ENCODE measurements around the gene CCNL1.
"Not testable (repeated sequence)": the region's sequence is repeated elsewhere in the genome, so short reads cannot be mapped to it uniquely, and the experiment has no call there.

CCNL1 gene

GRCh38 chr3:157121522-157121921, 38.4 kb downstream of the CCNL1 start:
- no peak for DNase-seq

GRCh38 chr3:157120071-157120892, 39.7 kb downstream of the CCNL1 start:
- DNase-seq = no peak

GRCh38 chr3:157119369-157119951, 40.5 kb downstream of the CCNL1 start:
- DNase-seq = peak; percentile 94

- no peak for DNase-seq
Measured at GRCh38 chr3:157117875-157118654, 41.9 kb downstream of the CCNL1 start.

GRCh38 chr3:157117206-157117605, 42.7 kb downstream of the CCNL1 start:
- no peak for DNase-seq

- no peak for DNase-seq
Measured at GRCh38 chr3:157116017-157116416, 43.9 kb downstream of the CCNL1 start.

GRCh38 chr3:157115069-157116006, 44.6 kb downstream of the CCNL1 start:
- DNase-seq = peak; percentile 59

- no peak for DNase-seq
Measured at GRCh38 chr3:157113832-157114505, 46.0 kb downstream of the CCNL1 start.

- no peak for DNase-seq
Measured at GRCh38 chr3:157112536-157112935, 47.4 kb downstream of the CCNL1 start.

GRCh38 chr3:157111518-157111917, 48.4 kb downstream of the CCNL1 start:
- no peak for DNase-seq

GRCh38 chr3:157110761-157111278, 49.1 kb downstream of the CCNL1 start:
- no peak for DNase-seq

GRCh38 chr3:157109267-157110141, 50.4 kb downstream of the CCNL1 start:
- no peak for DNase-seq

- no peak for DNase-seq
Measured at GRCh38 chr3:157107644-157108133, 52.3 kb downstream of the CCNL1 start.

GRCh38 chr3:157107037-157107436, 52.9 kb downstream of the CCNL1 start:
- no peak for DNase-seq

- no peak for DNase-seq
Measured at GRCh38 chr3:157104928-157105652, 54.9 kb downstream of the CCNL1 start.

GRCh38 chr3:157104521-157104920, 55.4 kb downstream of the CCNL1 start:
- DNase-seq = no peak

GRCh38 chr3:157103860-157104259, 56.1 kb downstream of the CCNL1 start:
- no peak for DNase-seq

GRCh38 chr3:157103280-157103679, 56.7 kb downstream of the CCNL1 start:
- no peak for DNase-seq

- not testable (repeated sequence) for DNase-seq
Measured at GRCh38 chr3:157102595-157102994, 57.4 kb downstream of the CCNL1 start.

GRCh38 chr3:157102098-157102497, 57.8 kb downstream of the CCNL1 start:
- no peak for DNase-seq

Measured in MV-4-11 (cell line).